ENCODE measurements around the gene CST11.

The CST11 gene

DNA sequence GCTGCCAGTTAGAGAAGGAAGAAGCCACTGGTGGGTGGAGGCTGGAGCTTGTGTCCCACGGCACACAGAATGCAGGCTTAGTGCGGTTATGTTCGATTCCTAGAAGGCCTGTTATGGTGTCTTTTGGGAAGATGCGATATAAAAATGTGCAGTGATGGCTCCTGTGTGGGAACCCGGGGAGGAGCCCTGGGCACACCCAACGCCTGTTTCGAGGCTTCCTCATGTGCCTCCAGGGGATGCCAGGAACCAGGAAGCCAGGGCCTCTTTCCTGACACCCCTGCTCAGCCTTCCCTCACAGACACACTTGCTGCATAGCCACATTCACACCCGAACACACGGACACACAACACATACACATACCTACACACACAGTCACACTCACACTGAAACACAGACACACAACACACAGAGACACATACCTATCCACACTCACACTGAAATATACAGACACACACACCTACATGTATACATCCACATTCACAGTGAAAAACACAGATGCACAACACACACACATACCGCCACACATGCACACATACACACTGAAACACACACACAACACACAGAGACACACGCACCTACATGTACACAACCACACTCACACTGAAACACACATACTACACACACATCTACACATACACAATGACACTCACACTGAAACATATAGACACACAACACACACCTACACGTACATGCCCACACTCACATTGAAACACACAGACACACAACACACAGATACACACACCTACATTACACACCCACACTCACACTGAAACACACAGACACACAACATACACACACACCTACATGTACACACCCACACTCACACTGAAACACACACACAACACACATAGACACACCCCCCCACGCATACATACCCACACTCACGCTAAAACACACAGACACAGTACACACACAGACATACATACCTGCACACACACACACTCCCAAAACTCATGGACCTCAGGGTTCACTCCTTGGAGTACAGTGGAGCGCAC, 1.2 kb upstream of the CST11 start:
- no peak for DNase-seq

DNA sequence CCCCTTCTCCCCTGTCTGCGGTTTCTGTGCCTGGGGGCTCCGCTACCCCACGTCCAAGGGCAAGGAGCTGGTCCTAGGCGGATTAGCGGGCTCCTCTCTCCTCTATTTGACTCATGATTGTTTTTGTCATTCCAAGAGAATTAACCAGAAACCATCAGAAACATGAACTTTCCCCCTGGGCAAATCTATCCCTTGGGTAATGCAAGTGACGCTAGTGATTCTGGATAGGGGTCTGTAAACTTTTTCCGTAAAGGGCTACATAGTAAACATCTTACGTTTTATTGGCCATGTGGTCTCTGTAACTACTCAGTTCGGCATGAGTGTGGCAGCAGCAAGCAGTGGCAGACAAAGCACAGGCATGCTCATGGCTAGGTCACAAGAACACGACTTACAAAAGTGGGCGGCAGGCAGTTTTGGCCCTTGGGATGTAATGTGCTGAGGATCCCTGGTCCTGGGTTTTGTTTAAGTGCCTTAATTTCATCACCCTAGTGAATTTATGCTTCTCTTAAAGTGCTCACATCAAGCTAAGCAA, 654 bp downstream of the CST11 start:
- no peak for DNase-seq

DNA sequence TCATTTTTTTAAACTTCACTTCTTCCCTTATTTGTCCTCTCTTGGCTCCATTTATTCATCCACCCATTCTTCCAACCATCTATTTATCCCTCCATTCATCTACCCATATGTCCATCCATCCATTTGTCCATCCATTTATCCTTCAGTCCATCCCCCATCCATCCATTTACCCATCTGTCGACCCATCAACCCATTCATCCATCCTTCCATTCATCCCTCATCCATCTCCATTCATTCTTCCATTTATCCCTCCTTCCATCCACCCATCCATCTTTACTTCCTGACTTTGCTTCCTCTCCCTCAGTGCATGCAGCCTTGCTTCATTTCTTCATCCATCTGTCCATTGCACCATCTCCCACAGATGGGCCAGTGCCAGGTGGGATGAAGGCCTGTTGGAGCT, 1.8 kb downstream of the CST11 start:
- DNase-seq: no peak

DNA sequence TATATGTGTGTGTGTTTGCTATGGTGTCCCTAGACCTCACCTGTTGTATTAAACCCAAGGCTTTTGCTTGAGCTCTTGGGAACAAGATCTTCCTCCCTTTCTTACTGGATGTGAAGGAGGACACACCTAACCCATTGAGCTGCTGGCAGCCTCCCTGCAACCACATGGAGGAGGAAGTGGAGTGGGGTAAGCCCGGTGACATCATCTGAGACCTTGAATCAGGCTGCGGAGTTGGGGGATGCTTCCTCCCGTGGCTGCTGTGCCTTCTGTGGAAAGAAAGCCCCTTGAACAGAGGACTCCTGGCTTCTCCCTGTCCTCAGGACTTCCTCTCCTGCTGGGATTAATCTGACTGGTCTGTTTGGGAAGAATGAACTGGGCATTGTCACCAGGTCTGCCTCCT, 3.3 kb downstream of the CST11 start:
- no peak for DNase-seq

DNA sequence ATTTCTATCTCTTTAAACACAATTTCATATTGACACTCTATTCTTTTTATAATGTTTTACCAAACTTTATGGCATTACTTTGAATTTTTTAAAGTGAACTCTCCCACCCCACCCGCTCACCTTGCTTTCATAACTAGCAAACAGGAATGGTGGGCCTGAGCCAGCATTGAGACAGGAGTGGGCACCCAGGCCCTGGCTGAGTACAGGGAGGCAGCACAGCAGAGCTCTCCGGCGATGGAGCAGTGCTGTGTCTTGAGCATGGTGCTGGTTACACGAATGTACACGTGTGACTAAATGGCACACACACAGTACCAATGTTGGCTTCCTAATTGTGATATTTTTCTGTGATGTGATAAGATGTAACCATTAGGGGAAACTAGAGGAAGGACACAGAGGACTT, 4.5 kb downstream of the CST11 start:
- no peak for DNase-seq

DNA sequence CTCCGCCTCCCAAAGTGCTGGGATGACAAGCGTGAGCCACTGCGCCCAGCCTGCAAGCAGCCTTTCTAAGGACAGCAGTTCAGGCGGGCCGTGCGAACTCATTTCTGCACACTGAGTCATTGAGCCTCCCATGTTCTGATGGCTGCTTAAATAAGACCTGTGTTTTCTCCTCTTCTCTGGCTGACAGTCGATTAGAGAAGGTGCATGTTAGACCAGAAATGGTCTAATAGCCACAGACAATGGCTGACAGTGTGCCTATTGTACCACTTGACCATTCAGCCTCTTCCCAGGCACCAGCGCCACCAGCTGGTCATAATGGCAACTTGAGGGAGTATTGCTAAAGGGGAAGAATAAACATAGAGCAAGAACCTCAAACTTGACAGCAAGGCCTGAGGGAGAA, 6.2 kb downstream of the CST11 start:
- peak; percentile 22 for DNase-seq

DNA sequence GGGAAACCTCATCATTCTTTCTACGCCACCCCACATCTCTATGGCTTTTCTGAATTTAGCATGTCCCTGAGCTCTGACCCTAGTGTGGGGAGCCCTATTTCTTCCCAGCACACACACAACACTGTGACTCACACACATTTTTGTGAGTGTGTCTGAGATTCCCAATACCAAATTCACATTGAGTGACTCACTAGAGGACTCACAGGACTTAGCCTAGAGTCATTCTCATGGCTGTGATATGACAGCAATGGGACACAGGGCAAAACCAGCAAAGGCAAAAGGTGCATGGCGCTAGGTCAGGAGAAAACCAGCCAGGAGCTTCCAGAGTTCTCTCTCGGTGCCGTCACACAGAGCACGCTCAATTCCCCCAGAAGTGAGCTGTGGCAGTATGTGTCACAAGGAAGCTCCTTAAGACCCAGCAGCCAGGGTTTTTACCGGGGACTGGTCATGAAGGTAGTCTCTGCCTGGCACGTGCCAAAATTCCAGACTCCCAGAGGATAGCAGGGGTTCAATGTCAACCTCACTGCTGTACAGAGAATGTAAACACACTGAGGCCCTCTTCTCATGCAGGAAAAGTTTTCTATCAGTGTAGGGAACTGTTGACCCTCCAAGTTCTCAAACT, 7.0 kb downstream of the CST11 start:
- peak; percentile 80 for DNase-seq

DNA sequence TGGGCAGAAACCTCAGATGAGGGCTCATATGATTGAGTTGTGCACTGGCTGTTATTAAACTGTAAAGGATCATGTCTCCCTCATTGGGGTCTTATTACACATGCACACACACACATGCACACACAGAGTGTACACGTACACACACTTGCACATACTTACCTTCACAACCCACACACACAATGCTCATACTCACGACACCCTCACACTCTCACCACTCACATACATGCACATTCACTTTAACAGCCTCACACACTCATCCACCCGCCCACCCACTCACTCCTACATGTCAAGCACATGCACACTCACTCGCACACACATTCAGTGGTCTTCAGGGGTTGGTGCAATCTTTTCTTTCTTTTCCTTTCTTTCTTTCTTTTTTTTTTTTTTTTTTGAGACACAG, 7.8 kb downstream of the CST11 start:
- DNase-seq: no peak

DNA sequence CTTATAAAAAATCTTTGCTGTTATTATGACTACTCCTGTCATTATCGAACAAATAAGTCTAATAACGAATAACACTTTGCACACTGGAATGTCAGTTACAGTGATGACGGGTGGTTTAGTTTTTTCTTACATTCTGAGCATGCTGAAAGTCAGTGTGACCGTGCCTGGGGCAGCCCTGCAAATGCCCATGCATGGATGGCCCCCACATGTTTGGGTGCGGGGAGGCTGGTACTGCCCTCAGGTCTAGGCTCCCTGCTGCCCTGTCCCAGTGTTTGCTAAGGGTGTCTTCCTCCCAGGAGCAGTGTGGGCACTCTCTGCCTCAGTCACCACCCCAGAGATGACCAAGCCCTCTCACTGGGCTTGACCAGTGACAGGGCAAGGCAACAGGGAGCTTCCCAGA, 10.2 kb downstream of the CST11 start:
- no peak for DNase-seq

DNA sequence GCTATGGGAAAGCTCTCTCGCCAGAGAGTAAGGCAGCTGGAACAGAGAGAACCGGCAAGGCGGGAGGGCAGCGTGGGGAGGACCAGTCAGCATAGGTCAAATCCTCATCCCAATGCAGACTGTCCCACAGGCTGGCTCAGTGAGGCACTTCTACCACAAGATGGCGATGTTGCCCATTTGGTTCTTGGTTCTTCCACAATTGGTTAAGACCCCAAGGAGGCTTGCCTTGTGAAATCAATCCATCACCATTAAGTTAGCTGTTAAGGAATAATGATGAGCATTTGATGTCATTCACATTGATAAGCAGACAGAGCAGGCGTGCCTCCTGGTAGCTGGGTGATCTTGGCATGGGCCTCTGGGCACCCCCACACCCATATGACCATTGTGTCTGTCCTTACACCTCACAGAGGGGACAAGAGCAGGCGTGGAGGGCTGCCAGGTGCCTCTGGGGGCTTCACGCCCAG, 10.8 kb downstream of the CST11 start:
- peak; percentile 77 for DNase-seq

DNA sequence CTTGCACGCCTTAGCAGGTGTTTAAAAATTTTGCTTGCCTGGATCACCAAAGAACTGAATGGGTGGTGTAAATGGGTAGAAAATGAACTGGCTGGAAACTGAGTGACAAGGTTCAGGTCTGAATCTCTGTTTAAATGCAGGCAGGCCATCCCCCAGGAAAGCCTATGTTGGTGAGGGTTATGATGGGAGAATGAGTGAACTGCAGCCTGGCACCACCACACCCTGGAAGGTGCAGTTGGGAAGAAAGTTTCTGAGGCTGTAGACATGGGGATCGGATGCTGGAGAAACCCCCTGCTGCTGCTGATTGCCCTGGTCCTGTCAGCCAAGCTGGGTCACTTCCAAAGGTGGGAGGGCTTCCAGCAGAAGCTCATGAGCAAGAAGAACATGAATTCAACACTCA, 12.7 kb downstream of the CST11 start:
- DNase-seq: no peak

DNA sequence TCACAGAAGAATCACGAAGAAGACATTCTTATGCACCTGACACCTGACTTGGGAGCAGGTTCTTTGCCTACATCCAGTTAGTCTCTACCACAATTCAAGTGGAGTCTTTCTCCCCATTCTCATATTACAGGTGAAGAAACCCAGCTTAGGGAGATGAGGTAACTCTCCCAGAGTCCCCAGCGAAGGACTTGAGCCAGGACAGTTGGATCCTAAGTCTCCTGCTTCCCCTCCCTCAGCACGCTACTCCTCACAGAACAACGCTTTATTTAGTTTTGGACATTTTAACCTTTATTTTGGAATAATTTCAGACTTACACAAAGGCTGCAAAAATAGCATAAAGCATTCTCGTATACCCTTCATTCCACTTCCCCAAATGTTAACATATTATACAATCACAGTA, 14.0 kb downstream of the CST11 start:
- DNase-seq: no peak

DNA sequence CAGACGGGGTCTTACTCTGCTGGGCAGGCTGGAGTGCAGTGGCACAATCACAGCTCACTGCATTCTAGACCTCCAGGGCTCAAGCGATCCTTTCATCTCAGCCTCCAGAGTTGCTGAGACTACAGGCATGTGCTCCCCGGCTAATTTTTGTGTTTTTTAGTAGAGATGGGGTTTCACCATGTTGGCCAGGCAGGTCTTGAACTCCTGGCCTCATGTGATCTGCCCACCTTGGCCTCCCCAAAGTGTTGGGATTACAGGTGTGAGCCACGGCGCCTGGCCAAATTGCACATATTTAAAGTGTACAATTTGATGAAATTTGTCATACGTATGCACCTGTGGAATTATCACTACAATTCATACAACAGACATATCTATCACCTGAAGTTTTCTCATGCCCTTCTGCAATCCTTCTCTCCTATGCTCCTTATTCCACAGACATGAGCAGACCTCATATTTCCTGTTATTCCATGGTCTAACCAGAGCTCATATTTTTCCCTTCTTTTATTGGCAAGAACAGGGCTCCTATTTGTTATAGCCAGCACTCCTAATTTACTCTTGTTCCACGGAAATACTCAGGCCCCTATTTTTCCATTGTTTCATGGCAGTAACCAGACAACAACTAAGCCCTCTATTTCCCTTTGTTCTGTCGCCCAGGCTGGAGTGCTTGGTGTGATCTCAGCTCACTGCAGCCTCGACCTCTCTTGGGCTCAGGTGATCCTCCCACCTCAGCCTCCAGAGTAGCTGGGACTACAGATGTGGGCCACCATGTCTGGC, 15.4 kb downstream of the CST11 start:
- no peak for DNase-seq

DNA sequence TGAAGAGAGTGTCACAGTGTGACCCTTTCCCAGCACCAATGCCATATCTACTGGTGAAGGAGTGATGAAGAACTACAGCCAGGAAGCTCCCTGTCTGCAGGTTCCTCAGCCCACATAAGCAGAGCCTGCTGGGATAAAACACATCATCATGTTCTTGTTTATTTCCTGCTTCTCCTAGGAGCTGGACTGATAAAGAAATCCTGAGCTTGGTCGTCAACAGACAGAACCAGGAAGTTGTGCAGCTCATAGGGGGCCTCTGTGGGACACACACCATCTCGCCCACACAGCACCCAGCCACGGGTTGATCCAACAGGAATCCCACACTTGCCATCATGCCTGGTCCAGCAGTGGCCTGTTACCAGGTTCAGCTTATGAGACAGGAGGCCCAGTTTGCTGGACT, 16.0 kb downstream of the CST11 start:
- DNase-seq: no peak

DNA sequence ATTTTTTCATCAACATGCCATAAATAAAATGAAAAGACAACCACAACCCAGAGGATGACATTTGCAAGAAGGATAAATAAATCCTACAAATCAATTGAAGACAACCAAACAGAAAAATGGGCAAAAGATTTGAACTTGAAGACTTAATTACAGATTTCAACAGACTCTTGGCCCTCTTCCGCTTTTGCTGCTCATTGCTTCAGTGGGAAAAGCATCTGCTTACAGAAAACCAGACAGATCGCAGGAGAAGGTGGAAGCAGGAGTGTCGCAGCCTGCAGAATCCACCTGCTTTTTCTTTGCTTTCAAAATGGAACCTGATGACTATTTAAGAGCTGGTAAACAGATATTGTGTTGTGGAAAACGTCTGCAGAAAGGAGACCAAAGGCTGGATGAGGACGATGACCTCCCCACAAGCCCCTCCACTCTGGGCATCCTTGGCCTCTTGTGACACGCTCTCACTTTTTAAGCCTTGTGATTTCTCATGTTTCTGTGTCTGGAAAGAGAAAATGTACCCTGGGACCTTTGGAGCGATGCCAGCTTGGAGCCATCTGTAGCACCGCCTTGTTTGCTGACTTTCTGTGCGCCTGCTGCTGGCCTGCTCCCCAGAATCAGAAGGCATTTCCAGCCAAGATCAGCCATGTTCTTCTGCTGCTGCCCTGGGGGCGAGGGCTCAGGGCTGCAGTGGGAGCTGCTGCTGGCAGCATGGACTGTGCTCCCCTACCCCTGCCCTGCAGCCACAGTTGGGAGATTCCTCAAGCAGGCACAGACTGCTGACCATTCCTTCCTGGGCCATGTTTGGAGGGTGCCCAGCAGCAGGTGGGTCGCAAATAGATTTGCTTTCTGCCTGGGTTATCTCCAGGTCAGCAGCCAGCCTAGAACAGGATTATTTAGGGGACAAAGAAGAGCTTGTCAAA, 16.8 kb downstream of the CST11 start:
- DNase-seq: no peak

DNA sequence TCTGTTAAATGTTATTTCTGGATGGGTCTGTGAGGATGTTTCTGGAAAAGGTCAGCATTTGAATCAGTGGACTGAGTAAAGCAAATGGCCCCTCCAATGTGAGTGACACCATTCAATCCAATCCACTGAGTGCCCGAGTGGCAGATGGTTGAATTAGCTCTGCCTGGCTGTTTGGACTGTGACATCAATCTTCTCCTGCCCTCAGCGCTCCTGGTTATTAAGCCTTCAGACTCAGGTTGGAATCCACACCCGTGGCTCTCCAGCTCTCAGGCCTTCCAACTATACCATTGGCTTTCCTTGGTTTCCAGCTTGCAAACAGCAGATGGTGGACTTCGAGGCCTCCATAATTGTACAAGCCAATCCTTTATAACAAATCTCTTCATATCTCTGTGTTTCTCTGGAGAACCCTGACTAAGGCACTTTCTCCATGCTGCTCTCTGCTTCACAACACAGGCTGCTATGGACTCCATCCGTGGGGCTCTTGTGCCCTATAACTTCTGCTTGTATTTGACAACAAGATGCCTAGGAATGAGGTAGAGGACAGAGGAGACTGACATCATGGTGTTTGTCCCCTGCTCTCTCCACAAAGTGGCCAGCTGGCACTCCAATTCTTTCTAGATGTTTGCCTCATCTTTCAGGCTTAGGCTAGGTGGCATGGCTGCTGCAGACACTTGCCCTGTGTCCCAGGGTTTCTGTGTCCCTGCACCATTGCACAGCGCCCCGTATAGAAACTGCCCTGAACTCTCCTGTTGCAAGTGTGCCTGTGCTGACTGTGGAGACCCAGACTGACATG, 18.0 kb downstream of the CST11 start:
- DNase-seq: no peak

DNA sequence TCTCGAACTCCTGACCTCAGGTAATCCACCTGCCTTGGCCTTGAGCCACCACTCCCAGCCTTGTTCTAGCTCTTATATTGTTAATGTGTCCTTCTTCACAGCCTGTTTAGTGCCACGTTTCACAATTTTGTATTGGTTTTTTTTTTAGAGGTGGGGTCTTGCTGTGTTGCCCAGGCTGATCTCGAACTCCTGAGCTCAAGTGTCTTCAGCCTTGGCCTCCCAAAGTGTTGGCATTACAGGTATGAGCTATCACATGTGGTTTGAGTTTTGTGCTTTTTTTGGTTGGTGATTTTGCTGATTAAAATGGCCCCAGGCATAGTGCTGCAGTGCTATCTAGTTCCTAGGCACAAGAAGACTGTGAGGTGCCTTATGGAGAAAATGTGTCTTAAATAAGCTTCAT, 19.0 kb downstream of the CST11 start:
- DNase-seq: no peak

DNA sequence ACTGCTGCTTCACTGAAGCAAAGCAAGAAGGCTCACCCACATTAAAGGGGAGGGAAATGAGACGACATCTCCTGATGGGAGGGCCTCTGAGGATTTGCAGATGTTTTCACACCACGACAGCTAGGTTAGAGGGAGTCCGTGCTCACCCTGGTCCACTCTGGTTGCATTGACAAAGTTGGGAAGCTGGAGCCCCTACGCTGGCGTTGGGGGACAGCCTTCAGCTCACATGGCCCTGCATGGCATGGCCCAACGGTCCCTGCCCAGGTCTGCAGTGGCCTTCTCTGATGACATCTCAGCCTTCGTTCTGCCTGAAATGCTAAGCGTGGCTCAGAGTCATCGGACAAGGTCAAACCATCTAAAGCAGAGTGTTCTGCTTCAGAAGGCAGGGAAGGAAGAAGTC, 27.5 kb downstream of the CST11 start:
- no peak for DNase-seq

DNA sequence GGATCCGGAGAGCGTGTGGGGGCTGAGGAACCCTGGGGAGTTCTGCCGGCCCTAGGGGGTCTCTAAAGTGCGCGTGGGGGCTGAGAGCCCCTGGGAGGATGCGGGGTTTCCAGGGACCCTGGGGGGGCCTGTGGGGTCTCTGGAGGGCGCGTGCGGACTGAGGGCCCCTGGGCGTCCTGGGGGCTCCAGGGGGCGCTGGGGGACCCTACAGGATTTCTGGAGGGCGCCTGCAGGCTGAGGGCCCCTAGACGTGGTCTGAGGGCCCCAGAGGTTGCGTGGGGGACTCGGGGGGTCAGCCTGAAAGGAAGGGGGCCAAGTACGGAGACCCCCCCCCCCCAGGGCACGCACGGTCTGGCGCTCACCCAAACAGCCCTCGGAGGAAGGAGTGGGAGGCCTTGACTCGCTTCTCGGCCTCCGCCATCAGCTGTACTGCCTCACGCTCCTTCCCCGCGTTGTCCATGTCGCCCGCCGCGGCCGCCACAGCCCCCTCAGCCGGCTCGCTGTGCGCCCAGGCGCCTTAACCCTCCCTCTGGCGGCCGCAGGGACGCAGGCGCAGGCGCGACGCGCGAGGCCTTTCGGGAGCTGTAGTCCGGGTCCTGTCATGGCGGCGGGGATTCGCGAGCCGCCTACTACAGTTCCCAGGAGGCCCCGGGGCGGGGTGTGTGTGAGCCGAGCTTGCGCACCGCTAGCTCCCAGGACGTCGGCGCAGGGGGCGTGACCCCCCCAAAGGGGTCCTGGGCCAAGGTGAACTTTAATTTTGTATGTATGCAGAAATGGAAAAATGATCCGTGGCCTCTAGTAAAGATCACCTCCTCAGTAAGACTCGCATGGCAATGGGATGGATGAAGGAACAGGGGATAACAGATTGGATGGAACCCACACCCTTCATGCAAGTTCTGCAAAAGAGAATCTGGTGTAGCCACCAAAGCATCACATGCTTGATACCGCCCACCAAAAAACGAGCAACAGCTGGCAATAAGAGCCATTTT, 31.4 kb downstream of the CST11 start, which contains the start of gene NAPB:
NAPB (minus strand) TSS at position 546 of the 989 bp plus-strand sequence; CDS start at position 460, 86 bp downstream.
- DNase-seq: peak; percentile 91
